IPS DF 6.9 (cell line): ENCODE results near the gene RAD51AP2.

ENCODE experiments used
- DNase-seq: peaks from one replicate; pipeline ENCODE4 v3.0.0-alpha.2; 2013; ENCODE audit warnings: low read depth, low spot score
- H3K27ac ChIP-seq: one replicate; pipeline ENCODE4 v1.5.1; 2013; ENCODE audit warnings: low read length, control low read depth
- H3K27me3 ChIP-seq: 2 replicates; pipeline ENCODE4 v1.6.1; 2013; ENCODE audit warnings: mild to moderate bottlenecking, low read length; ENCODE audit not compliant: control insufficient read depth, insufficient read depth
- H3K36me3 ChIP-seq: 2 replicates; pipeline ENCODE4 v1.6.1; 2013; ENCODE audit warnings: low read length; ENCODE audit not compliant: control insufficient read depth, insufficient read depth
- H3K4me1 ChIP-seq: 2 replicates; pipeline ENCODE4 v1.6.1; 2013; ENCODE audit warnings: low read length; ENCODE audit not compliant: control insufficient read depth, insufficient read depth
- H3K4me3 ChIP-seq: 2 replicates; pipeline ENCODE4 v1.5.1; 2013; ENCODE audit warnings: mild to moderate bottlenecking, low read length
- H3K9me3 ChIP-seq: 2 replicates; pipeline ENCODE4 v1.6.1; 2013; ENCODE audit warnings: low read length, inconsistent platforms; ENCODE audit not compliant: control insufficient read depth, insufficient read depth
- WGBS: extraction: QIAGEN DNeasy Blood & Tissue Kit; methylation state at CpG from one replicate; pipeline ENCODE4 v1.1.7; 2013; ENCODE audit warnings: mixed read lengths, missing lambda C conversion rate; ENCODE audit not compliant: insufficient read length, insufficient coverage; 5-methylcytosine and 5-hydroxymethylcytosine counted together

RAD51AP2 gene

GRCh38 chr2:17544256-17544655, 26.0 kb upstream of the RAD51AP2 start:
- Histone ChIP-seq H3K27me3 (no peaks in the 10 kb centered on the region), H3K36me3 (no peaks in the 10 kb centered on the region), H3K9me3 (no peaks in the 10 kb centered on the region), H3K4me3 (no peak overlapping the region; the same call in 1 of the 2 replicates), H3K4me1 (peaks cover 4% of the 10 kb centered on the region; the same call in 1 of the 2 replicates), H3K27ac (peak overlapping the region; percentile 97)
- DNase-seq, result no peak
- no CpG with 5 or more reads among the region's 3 CpGs for WGBS

DNA sequence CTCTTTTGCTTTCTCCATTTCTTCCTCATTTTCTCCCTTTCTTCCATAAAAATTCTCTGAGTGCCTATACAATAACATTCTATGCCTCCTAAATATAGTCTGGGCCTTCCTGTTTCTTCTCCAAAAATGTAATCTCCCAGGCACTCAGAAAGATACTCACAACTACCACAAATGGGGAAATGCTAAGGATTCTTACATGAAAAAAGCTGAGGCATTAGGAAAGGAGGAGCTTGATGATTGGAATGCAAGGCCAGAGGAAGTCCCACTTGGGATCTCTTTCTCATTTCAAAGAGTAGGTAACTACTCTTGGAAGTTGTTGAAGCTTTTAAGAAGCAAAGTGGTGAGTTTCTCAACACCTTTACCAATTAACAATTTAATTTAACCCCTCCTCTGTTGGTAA, 25.6 kb upstream of the RAD51AP2 start:
- Histone ChIP-seq H3K36me3 (no peaks in the 10 kb centered on the region), H3K4me3 (no peak overlapping the region; the same call in 1 of the 2 replicates), H3K27me3 (no peaks in the 10 kb centered on the region), H3K27ac (peak overlapping the region; percentile 99), H3K4me1 (peaks cover 3% of the 10 kb centered on the region; the same call in 1 of the 2 replicates), H3K9me3 (no peaks in the 10 kb centered on the region)
- DNase-seq, result no peak

- Histone ChIP-seq H3K36me3 (no peaks in the 10 kb centered on the region), H3K4me1 (peaks cover 3% of the 10 kb centered on the region; the same call in 1 of the 2 replicates), H3K9me3 (no peaks in the 10 kb centered on the region), H3K4me3 (peak overlapping the region; percentile 19; the same call in 1 of the 2 replicates), H3K27ac (peak overlapping the region; percentile 99), H3K27me3 (no peaks in the 10 kb centered on the region)
- WGBS, result no CpG with 5 or more reads among the region's 6 CpGs
- DNase-seq, result no peak
These were observed 25.0 kb upstream of the RAD51AP2 start for GRCh38 chr2:17543131-17543660.

- Histone ChIP-seq H3K4me3 (no peak overlapping the region), H3K9me3 (no peaks in the 10 kb centered on the region)
These were observed 24.2 kb upstream of the RAD51AP2 start for GRCh38 chr2:17542471-17542870.

GRCh38 chr2:17541531-17541950, 23.3 kb upstream of the RAD51AP2 start:
- H3K36me3 ChIP-seq, result no peaks in the 10 kb centered on the region
- no peaks in the 10 kb centered on the region for H3K27me3 ChIP-seq
- H3K9me3 ChIP-seq, result no peaks in the 10 kb centered on the region
- peaks cover 3% of the 10 kb centered on the region; the same call in 1 of the 2 replicates for H3K4me1 ChIP-seq
- no peak for DNase-seq
- H3K27ac ChIP-seq, result no peak overlapping the region
- no CpG with 5 or more reads among the region's 12 CpGs for WGBS
- H3K4me3 ChIP-seq, result peak overlapping the region; percentile 98; the same call in 1 of the 2 replicates

More at GRCh38 chr2:17542471-17542870, 24.2 kb upstream of the RAD51AP2 start:
- DNase-seq, result no peak
- Histone ChIP-seq H3K4me1 (peaks cover 3% of the 10 kb centered on the region; the same call in 1 of the 2 replicates), H3K36me3 (no peaks in the 10 kb centered on the region), H3K27me3 (no peaks in the 10 kb centered on the region), H3K27ac (peak overlapping the region; percentile 27)
- no CpG with 5 or more reads among the region's 2 CpGs for WGBS

DNA sequence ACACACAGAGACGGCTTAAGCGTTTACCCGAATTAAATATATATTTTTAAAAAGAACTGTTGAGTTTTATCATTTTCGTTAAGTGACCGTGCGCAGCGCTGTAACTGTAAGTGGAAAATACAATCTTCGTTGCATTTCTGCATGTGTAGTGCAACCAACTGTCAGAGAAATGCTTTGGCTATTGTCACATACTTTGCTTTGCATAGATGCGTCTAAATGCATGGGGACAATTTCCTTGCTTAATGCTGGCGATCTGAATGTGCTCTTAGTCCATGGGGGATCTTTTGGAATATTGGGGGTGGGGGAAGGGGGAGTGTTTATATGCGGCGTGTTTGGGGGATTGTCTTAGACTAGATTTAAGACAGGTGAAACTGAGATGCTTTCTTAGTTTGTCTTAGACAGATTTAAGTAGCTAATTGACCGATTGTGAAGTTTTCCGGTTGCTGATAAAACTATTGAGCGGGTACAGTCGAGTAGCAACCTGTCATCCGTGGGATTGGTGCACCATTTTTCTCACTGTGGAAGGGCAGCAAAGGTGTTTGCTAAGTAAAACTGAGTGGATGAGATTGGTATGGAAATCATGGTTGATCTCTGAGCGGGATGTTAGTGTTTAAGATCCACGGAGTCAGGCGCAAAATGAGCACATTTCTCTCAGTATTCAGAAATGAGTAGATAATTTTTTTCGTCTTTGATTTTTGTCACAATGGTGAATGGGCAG, 22.7 kb upstream of the RAD51AP2 start:
- Histone ChIP-seq H3K27me3 (no peaks in the 10 kb centered on the region), H3K9me3 (no peaks in the 10 kb centered on the region), H3K4me3 (peak overlapping the region; percentile 98; the same call in 1 of the 2 replicates), H3K27ac (no peak overlapping the region), H3K4me1 (peaks cover 3% of the 10 kb centered on the region; the same call in 1 of the 2 replicates), H3K36me3 (no peaks in the 10 kb centered on the region)
- WGBS, result no CpG with 5 or more reads among the region's 21 CpGs
- no peak for DNase-seq

- Histone ChIP-seq H3K36me3 (no peaks in the 10 kb centered on the region), H3K9me3 (no peaks in the 10 kb centered on the region), H3K27ac (no peak within 1 kb of the TSS), H3K27me3 (no peaks in the 10 kb centered on the region), H3K4me1 (peaks cover 3% of the 10 kb centered on the region; the same call in 1 of the 2 replicates), H3K4me3 (peak within 1 kb of the TSS; percentile 98; the same call in 1 of the 2 replicates)
- WGBS, result no CpG with 5 or more reads among the region's 43 CpGs
- peak; percentile 83 for DNase-seq
These were observed 22.0 kb upstream of the RAD51AP2 start, which contains the start of gene VSNL1 for GRCh38 chr2:17540093-17540812. TSS of gene VSNL1 (plus strand) at chr2:17540696. CDS start at chr2:17592075, 51,379 bp downstream.

- Histone ChIP-seq H3K4me1 (peaks cover 3% of the 10 kb centered on the region; the same call in 1 of the 2 replicates), H3K9me3 (no peaks in the 10 kb centered on the region), H3K27ac (no peak overlapping the region), H3K4me3 (peak overlapping the region; percentile 98; the same call in 1 of the 2 replicates), H3K27me3 (no peaks in the 10 kb centered on the region), H3K36me3 (no peaks in the 10 kb centered on the region)
- no peak for DNase-seq
- no CpG with 5 or more reads among the region's 13 CpGs for WGBS
These were observed 21.4 kb upstream of the RAD51AP2 start for GRCh38 chr2:17539611-17540092.

DNA sequence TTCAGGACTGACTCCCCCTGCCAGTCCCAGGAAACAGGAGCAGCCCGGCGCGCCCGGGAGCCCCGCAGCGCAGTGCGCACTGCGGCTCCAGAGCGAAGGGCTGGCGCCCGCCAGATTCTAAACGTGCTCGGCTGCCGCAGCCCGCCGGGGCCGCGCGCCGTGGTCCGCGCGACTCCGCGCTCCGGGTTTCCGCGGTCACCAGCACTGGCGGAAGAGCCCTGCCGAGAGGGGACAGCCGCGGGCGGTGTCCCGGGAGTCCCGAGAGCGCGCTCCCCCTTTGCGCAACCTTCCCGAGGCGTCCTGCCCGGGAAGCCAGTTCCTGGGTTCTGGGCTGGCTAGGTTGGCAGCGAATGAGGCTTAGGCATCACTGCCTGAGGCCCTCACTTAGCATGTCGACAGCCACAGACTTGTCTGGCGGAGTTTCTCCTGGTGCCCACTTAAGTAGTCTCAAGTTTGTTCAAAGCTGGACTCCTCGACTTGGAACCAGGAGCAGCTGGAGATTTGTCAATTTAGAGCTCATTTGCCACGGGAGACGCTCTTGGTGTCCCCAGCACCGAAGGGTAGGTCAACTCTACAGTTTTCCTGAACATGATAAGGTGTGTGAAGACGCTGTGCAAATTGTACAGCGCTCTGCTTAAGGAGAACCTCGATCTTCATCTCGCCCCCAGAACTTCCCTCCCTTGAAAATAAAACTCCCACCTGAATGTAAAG, 20.8 kb upstream of the RAD51AP2 start:
- no peaks in the 10 kb centered on the region for H3K9me3 ChIP-seq
- no CpG with 5 or more reads among the region's 52 CpGs for WGBS
- peak overlapping the region; percentile 44; the same call in 1 of the 2 replicates for H3K4me3 ChIP-seq
- H3K4me1 ChIP-seq, result peaks cover 3% of the 10 kb centered on the region; the same call in 1 of the 2 replicates
- no peak overlapping the region for H3K27ac ChIP-seq
- no peaks in the 10 kb centered on the region for H3K27me3 ChIP-seq
- no peak for DNase-seq
- no peaks in the 10 kb centered on the region for H3K36me3 ChIP-seq
